Body of pancreas (tissue), 4 donors: ENCODE measurements around the gene ZNF614. TPM values are rescaled to one million over a fixed set of nuclear protein-coding genes. Genes with fewer than 3 reads are reported as not detected.

Experiments used
- ATAC-seq: fragments of 150-250 bp; one replicate; pipeline ENCODE4 v1.9.1; 2016
- DNase-seq, 4 donors: peaks; one replicate each; pipeline ENCODE4 v3.0.0-alpha.2; 2019
- H3K27ac ChIP-seq, 4 donors: fragments of 200-600 bp; sonication (generic); 1 replicate in 3 of 4; 2 replicates in 1 of 4; pipeline versions ENCODE4 v1.5.1 to v1.6.1; 2016 to 2019; ENCODE audit warnings: mild to moderate bottlenecking in 1 of 4, mixed read lengths in 1 of 4, moderate library complexity in 1 of 4
- H3K27me3 ChIP-seq, 2 donors: fragments of 200-600 bp; sonication (generic); one replicate each; pipeline ENCODE4 v1.6.0; 2016; ENCODE audit warnings: mild to moderate bottlenecking in 1 of 2
- H3K36me3 ChIP-seq, 2 donors: fragments of 200-600 bp; sonication (generic); replicated peaks in 1 of 2; 2 replicates each; pipeline ENCODE4 v1.5.1; 2016; ENCODE audit warnings: low read depth in 2 of 2; ENCODE audit not compliant: insufficient read depth in 1 of 2
- H3K4me1 ChIP-seq: fragments of 200-600 bp; sonication (generic); one replicate; pipeline ENCODE4 v1.6.0; 2016
- H3K4me3 ChIP-seq, 2 donors: fragments of 200-600 bp; sonication (generic); 1 replicate in 1 of 2; 2 replicates in 1 of 2; pipeline ENCODE4 v1.5.1; 2016 to 2019
- H3K9me3 ChIP-seq, 3 donors: fragments of 200-600 bp; sonication (generic); 1 replicate in 2 of 3; 2 replicates in 1 of 3; pipeline ENCODE4 v1.5.1; 2016
- CTCF ChIP-seq, 7 experiments: fragments of 450-650 bp in 4 of 7; fragments of 200-600 bp in 3 of 7; sonication (generic) in 3 of 7; IDR thresholded peaks; one replicate each; pipeline ENCODE4 v1.5.1; 2016 to 2019; ENCODE audit warnings: antibody characterized with exemption in 7 of 7
- POLR2A ChIP-seq, 3 donors: fragments of 450-650 bp; IDR thresholded peaks; one replicate each; pipeline ENCODE4 v1.6.1; 2016; ENCODE audit warnings: antibody characterized with exemption in 3 of 3, mild to moderate bottlenecking in 2 of 3
- WGBS, 2 donors: methylation state at CpG; one replicate each; pipeline ENCODE4 v1.1.5; 2017; 5-methylcytosine and 5-hydroxymethylcytosine counted together
- intact Hi-C: fragments of 100-400 bp; cut with DNase I; formaldehyde crosslinking; loops from one replicate; pipeline ENCODE4 v1.15.1; 2023
- total RNA-seq, 2 donors: library from RNA; depleted of rRNA; stranded (reverse); fragments of >200 nt; gene quantifications; one replicate each; pipeline ENCODE4 v1.1.0, GENCODE V29; 2016

Gene ZNF614
- total RNA-seq, 2 donors from 2014 or later, result 1.3 to 1.6 TPM

DNA sequence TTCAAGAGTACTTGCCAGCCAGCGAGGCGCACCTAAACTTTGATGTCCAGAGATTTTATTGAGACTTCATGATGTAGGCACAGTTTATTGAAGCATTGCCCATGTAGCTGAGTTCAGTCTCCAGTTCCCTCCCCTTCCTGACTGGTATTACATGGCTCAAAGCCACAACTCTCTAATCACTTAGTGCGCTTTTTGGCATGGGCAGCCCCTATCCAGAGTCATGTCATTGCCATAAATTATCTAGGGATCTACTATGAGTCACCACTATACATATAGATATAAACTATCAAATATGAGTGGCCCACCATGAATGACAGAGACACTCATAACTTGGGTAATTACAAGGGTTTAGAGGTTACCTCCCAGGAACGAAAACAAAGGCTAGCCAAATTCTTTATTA lies 7.7 kb downstream of the ZNF614 start:
- peaks cover 17 to 38% of the 10 kb centered on the region in 2 donors for H3K36me3 ChIP-seq
- no peak for ATAC-seq
- 95 to 98% methylated on average over 4 of the region's 4 CpGs for WGBS, 2 donors
- TF ChIP-seq POLR2A (IDR thresholded peaks at IDR 0.05), result no peak
- H3K9me3 ChIP-seq, result peaks cover 0 to 77% (median 0%) of the 10 kb centered on the region in 3 donors
- H3K27ac ChIP-seq, result no peak overlapping the region
- H3K27me3 ChIP-seq, result no peaks in the 10 kb centered on the region
- no peak for DNase-seq
- no peaks in the 10 kb centered on the region for H3K4me1 ChIP-seq
- intact Hi-C loops, result no loop called here
- no peak overlapping the region for H3K4me3 ChIP-seq

- ATAC-seq, result no peak
- TF ChIP-seq CTCF (IDR thresholded peaks at IDR 0.05), result no peak
- TF ChIP-seq POLR2A (IDR thresholded peaks at IDR 0.05), result no peak
- H3K27ac ChIP-seq, result no peak overlapping the region
- no peaks in the 10 kb centered on the region for H3K36me3 ChIP-seq
- no peak for DNase-seq
- peaks cover 0 to 19% (median 0%) of the 10 kb centered on the region in 3 donors for H3K9me3 ChIP-seq
- H3K4me1 ChIP-seq, result peaks cover 4% of the 10 kb centered on the region
- H3K4me3 ChIP-seq, result no peak overlapping the region
- 72 to 100% methylated on average over 1 of the region's 1 CpG for WGBS, 2 donors
- H3K27me3 ChIP-seq, result no peaks in the 10 kb centered on the region
- intact Hi-C loops, result no loop called here
Observed at GRCh38 chr19:52010674-52011073, 17.5 kb downstream of the ZNF614 start.

GRCh38 chr19:52007806-52008557 lies 20.2 kb downstream of the ZNF614 start, which contains the start of gene ZNF615:
ZNF615 (minus strand) TSS chr19:52008211; CDS start chr19:52003711, 4,500 bp downstream.
- H3K36me3 ChIP-seq, result peaks cover 0 to 1% of the 10 kb centered on the region in 2 donors
- peaks cover 0 to 15% (median 0%) of the 10 kb centered on the region in 3 donors for H3K9me3 ChIP-seq
- TF ChIP-seq CTCF (IDR thresholded peaks at IDR 0.05), result no peak
- TF ChIP-seq POLR2A (IDR thresholded peaks at IDR 0.05), result peak in 2 of 3 donors; percentile 65 to 68
- peaks cover 4% of the 10 kb centered on the region for H3K4me1 ChIP-seq
- no peaks in the 10 kb centered on the region for H3K27me3 ChIP-seq
- intact Hi-C loops, result no loop called here
- peak within 1 kb of the TSS; percentile 71 to 89 (median 85) for H3K27ac ChIP-seq
- DNase-seq (peak; percentile 85 to 92 (median 88)), ATAC-seq (peak; percentile 97)
- WGBS, 2 donors, result 0% methylated on average over 22 to 44 of the region's 44 CpGs
- H3K4me3 ChIP-seq, result peak within 1 kb of the TSS; percentile 36 to 76

DNA sequence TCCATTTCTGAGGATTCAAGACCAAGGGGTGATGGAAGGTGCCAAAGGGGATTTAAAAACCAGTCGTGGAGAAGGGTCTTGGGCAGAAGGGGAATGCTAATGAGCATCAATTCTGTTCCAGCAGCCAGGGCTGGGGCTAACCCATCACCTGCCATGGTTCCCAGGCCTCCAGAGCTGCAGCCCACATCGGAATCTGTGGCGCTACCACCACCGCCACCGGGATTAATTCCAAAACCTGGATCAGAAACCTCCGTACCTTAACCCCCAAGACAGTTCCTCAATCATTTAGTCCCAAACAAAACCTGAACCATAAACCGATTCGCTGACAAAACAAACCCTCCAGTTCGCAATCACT lies 20.8 kb downstream of the ZNF614 start:
- 3 to 4% methylated on average over 2 to 9 of the region's 9 CpGs for WGBS, 2 donors

More for the DNA sequence above, 20.8 kb downstream of the ZNF614 start:
- Histone ChIP-seq H3K4me3 (peak overlapping the region; percentile 36 to 76), H3K4me1 (peaks cover 4% of the 10 kb centered on the region), H3K9me3 (peaks cover 0 to 13% (median 0%) of the 10 kb centered on the region in 3 donors), H3K36me3 (peaks cover under 1 to 7% of the 10 kb centered on the region in 2 donors), H3K27me3 (no peaks in the 10 kb centered on the region), H3K27ac (peak overlapping the region; percentile 71 to 89 (median 85))
- no peak for TF ChIP-seq POLR2A (IDR thresholded peaks at IDR 0.05)
- no peak for TF ChIP-seq CTCF (IDR thresholded peaks at IDR 0.05)
- peak; percentile 41 for ATAC-seq
- intact Hi-C loops, result no loop called here
- DNase-seq, result peak in 3 of 4 donors; percentile 18 to 50 (median 21)
